Measurements from ENCODE around the gene NPFF.

DNA sequence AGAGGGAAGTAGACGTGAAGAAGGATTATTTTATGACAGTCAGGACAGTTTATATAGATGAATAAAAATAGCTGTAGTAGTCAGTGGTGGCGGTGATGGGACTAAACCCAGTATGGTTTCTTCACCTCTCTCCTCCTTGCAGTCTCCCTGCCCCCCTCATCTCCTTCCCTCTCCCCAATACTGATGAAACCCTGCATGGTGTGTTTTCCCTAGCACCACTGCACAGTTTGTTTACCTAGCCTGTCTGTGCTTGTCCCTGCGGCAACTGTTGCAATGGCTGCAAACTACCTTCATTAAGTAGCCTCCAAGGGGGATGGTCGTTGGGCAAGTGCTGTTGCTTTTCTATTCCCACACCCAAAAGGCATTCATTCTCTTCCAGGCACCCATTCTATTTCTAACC is 40.6 kb downstream of the NPFF start:
- no peak for TF ChIP-seq EZH2 (IDR thresholded peaks at IDR 0.05; ENCODE audit: insufficient read depth, poor library complexity, severe bottlenecking)
- TF ChIP-seq EZH2phosphoT487 (IDR thresholded peaks at IDR 0.05; ENCODE audit: insufficient read depth, low read depth): no peak

Measured in GM23248 (cell line).